ENCODE results near the gene ADAMTS3.
A peak's percentile ranks its signal among the peaks of the same experiment; 100 is the strongest.

Gene ADAMTS3

GRCh38 chr4:72388521-72388920 is 180.5 kb downstream of the ADAMTS3 start:
- H3K4me3 ChIP-seq (ENCODE audit: low read depth, low read length): no peak overlapping the region
- ChIA-PET POLR2A (interaction anchor here (0.6 kb wide), 1 partner anchor 1447 kb away, joined by 3 read pairs; no protein-coding TSS in a partner anchor), CTCF (interaction anchor here (1.8 kb wide), 1 partner anchor 8 kb away, joined by 3 read pairs; no protein-coding TSS in a partner anchor)
- no peak for TF ChIP-seq CTCF (IDR thresholded peaks at IDR 0.05; ENCODE audit: insufficient read depth, low read length, missing control alignments)
- DNase-seq (ENCODE audit: low read depth, low spot score): no peak

- no peak overlapping the region for H3K4me3 ChIP-seq (ENCODE audit: low read depth, low read length)
- CTCF ChIA-PET: interaction anchor here (1.8 kb wide), 1 partner anchor 8 kb away, joined by 3 read pairs; no protein-coding TSS in a partner anchor
- POLR2A ChIA-PET: no interaction called here
- DNase-seq (ENCODE audit: low read depth, low spot score): no peak
- no peak for TF ChIP-seq CTCF (IDR thresholded peaks at IDR 0.05; ENCODE audit: insufficient read depth, low read length, missing control alignments)
These were observed 181.1 kb downstream of the ADAMTS3 start for GRCh38 chr4:72387959-72388358.

GRCh38 chr4:72383439-72383838 is 185.6 kb downstream of the ADAMTS3 start:
- CTCF ChIA-PET: no interaction called here
- H3K4me3 ChIP-seq (ENCODE audit: low read depth, low read length): no peak overlapping the region
- POLR2A ChIA-PET: no interaction called here
- DNase-seq (ENCODE audit: low read depth, low spot score): no peak
- no peak for TF ChIP-seq CTCF (IDR thresholded peaks at IDR 0.05; ENCODE audit: insufficient read depth, low read length, missing control alignments)

- no peak overlapping the region for H3K4me3 ChIP-seq (ENCODE audit: low read depth, low read length)
- TF ChIP-seq CTCF (IDR thresholded peaks at IDR 0.05; ENCODE audit: insufficient read depth, low read length, missing control alignments): no peak
- ChIA-PET CTCF (no interaction called here), POLR2A (interaction anchor here (0.7 kb wide), 1 partner anchor 30 kb away, joined by 3 read pairs; no protein-coding TSS in a partner anchor)
- DNase-seq (ENCODE audit: low read depth, low spot score): no peak
These were observed 190.1 kb downstream of the ADAMTS3 start for GRCh38 chr4:72378901-72379300.

GRCh38 chr4:72377491-72378194 is 191.4 kb downstream of the ADAMTS3 start:
- no peak for TF ChIP-seq CTCF (IDR thresholded peaks at IDR 0.05; ENCODE audit: insufficient read depth, low read length, missing control alignments)
- ChIA-PET POLR2A (no interaction called here), CTCF (interaction anchor here (0.7 to 1.3 kb wide), 4 partner anchors 12 to 645 kb away, joined by 3 to 4 read pairs (median 3); no protein-coding TSS in a partner anchor)
- no peak overlapping the region for H3K4me3 ChIP-seq (ENCODE audit: low read depth, low read length)
- peak; percentile 31 for DNase-seq (ENCODE audit: low read depth, low spot score)

GRCh38 chr4:72376901-72377300 is 192.1 kb downstream of the ADAMTS3 start:
- DNase-seq (ENCODE audit: low read depth, low spot score): no peak
- no peak for TF ChIP-seq CTCF (IDR thresholded peaks at IDR 0.05; ENCODE audit: insufficient read depth, low read length, missing control alignments)
- ChIA-PET CTCF (interaction anchor here (0.9 to 1.3 kb wide), 3 partner anchors 25 to 645 kb away, joined by 3 to 4 read pairs (median 3); no protein-coding TSS in a partner anchor), POLR2A (no interaction called here)
- no peak overlapping the region for H3K4me3 ChIP-seq (ENCODE audit: low read depth, low read length)

Measured in AG04449 (cell line).